NCI-H1048 (cell line): ENCODE measurements around the gene PLA2G6.

Source experiments
- DNase-seq: peaks from one replicate; lab custom pipeline; 2025; lab: John Stamatoyannopoulos, UW

Gene PLA2G6

DNA sequence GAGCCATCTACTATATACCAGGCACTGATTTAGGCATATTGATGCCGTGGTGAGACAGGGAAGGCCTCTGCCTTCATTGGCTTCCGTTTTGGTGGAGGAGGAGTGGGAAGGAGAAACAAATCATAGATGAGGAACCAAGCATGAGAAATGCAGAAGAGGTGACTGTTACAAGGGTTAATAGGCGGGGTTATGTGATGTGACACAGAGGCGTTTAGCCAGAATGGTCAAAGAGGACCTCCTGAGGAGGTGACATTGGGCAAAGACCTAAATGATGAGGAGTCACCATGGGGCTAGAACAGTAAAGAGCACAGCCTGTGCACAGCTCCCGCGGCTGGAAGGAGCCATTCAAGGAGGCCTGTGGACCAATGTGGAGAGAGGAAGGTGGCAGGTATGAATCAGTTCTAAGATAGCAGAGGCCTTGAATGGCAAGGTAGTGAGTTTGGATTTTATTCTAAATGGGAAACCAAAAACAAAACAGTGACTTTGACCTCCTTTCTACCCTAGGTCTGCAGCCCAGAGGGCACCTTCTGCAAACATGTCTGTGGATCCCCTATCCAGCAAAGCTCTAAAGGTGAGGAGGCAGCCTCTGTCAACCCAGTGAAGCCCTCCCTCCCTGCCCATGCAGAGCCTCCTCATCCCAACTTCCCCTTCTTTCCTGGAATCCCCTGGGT lies 31.8 kb upstream of the PLA2G6 start:
- no peak for DNase-seq

DNA sequence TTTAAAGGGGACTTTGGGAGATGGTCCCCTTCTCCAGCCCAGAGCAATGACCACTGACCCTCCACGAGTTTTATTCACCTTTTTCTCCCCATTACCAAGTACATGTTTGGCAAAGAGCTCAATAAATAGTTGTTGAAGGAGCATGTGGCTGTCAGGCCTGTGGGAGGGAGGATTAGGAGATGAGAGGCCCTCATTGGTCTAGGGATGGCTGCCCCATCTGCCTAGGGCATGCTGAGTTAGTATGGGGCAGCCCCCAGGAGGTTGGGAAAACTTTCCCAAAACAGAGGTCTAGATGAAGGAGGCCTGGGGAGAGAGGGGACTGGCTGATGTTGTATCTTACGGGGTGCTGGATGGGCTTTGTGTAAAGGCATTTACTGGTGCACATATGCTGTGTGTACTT lies 30.8 kb upstream of the PLA2G6 start:
- DNase-seq, result no peak

GRCh38 chr22:38211556-38211955 lies 29.9 kb upstream of the PLA2G6 start:
- no peak for DNase-seq

- DNase-seq, result no peak
Observed at GRCh38 chr22:38208551-38208968, 26.9 kb upstream of the PLA2G6 start.

GRCh38 chr22:38207898-38208432 lies 26.3 kb upstream of the PLA2G6 start:
- no peak for DNase-seq

GRCh38 chr22:38205261-38206128 lies 23.9 kb upstream of the PLA2G6 start:
- DNase-seq, result no peak

DNA sequence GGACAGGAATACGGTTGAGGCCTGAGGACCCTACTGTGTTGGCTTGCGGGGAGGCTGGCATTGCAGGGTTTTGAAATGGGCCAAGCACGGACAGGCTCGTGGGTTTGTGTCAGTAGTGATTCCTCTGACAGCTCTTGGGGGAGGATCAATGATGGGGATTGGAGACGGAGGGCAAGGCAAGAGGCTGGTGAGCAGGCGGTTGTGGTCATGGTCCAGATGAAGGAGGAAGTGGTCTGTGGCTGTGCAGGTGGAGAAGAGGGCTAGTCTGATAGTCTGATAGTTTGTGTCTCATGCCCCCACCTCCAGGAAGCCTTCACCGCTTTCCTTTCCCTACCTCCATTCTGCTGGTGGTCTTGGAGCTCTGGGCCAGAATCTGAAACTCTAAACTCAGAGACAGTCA lies 23.2 kb upstream of the PLA2G6 start:
- no peak for DNase-seq

- DNase-seq, result no peak
Observed at GRCh38 chr22:38203855-38204514, 22.4 kb upstream of the PLA2G6 start.

- no peak for DNase-seq
Observed at GRCh38 chr22:38203090-38203810, 21.6 kb upstream of the PLA2G6 start.

GRCh38 chr22:38202437-38203089 lies 20.9 kb upstream of the PLA2G6 start:
- DNase-seq, result no peak

GRCh38 chr22:38201711-38202436 lies 20.2 kb upstream of the PLA2G6 start, which contains the start of gene MAFF:
MAFF (plus strand) TSS chr22:38201994; CDS start chr22:38213854, 11,860 bp downstream.
- peak; percentile 86 for DNase-seq

- no peak for DNase-seq
Observed at GRCh38 chr22:38201371-38201710, 19.7 kb upstream of the PLA2G6 start.

- DNase-seq, result no peak
Observed at GRCh38 chr22:38199826-38200559, 18.4 kb upstream of the PLA2G6 start.

DNA sequence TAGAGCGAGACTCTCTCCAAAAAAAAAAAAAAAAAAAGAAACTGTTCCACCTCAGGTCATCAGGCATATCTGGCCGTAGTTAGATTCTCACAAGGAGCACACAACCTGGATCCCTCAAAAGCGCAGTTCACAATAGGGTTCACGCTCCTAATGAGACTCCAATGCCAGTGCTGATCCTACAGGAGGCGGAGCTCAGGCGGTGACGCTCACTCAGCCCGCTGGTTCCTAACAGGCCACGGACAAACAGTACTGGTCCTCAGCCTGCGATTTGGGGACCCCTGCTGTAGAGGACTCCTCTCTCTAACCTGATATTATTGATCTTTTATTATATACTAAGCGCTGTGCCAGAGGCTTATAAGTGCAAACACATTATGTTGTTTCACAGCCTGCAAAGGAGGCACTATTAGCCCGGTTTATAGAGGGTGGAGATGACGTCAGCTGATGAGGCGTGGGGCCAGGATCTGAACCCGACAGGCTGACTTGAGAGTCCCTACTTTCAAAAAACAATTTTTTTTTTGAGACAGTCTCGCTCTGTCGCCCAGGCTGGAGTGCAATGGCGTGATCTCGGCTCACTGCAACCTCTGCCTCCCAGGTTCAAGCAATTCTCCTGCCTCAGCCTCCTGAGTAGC lies 15.3 kb upstream of the PLA2G6 start:
- DNase-seq, result no peak

GRCh38 chr22:38193580-38193979 lies 11.9 kb upstream of the PLA2G6 start:
- no peak for DNase-seq

DNA sequence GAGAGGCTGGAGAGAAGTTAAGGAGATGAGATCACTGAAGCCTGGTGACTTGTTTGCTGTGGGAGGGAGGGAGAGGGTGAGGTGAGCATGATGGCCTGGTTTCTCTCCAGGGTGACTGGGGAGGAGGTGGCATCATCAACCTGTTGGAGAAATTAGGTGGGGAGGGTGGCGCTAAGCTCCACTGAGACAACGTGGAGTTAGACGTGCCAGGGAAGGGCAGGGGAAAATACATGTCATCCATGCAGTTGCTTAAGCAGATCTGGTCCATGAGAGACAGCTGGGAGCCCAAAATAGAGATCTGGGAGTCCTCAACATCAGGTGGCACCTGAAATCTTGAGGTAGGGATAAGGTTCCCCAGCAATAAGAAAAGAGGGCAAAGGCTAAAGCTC lies 10.8 kb upstream of the PLA2G6 start:
- DNase-seq, result no peak

DNA sequence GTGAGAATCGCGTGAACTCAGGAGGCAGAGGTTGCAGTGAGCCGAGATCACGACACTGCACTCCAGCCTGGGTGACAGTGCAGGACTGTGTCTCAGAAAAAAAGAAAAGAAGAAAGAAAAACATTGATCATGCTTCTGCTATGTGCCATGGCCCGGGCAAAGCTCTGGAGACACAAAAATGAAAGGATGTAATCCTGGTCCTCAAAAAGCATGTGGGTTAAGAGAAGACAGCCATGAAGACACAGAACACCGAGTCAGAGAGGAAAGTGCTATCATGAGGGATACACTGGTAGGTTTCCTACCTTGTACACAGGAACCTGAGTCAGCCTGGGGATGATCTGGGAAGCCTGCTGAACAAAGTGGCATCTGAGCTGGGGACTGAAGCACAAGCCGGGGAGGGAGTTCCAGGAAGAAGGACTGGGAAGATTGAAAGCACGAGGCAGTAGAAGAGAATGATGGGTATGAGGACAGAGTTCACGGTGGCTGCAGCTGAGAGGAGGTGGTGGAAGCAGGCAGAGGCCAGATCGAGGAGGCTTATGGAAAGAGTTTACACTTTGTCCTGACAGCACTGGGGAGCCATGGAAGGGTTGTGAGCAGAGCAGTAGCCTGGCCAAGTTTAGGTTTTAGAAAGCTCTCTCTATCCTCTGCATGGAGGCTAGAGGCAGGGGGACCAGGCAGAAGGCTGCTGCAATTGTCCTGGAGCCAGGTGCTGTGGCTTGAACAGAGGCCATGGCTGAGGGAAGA lies 10.3 kb upstream of the PLA2G6 start:
- DNase-seq, result no peak

GRCh38 chr22:38191055-38191454 lies 9.4 kb upstream of the PLA2G6 start:
- no peak for DNase-seq

- no peak for DNase-seq
Observed at GRCh38 chr22:38190581-38190980, 9.0 kb upstream of the PLA2G6 start.
